Activated T-cell treated with anti-CD3 and anti-CD28 coated beads, Interleukin-2, amount 50 U/mL, for 24 hours (primary cell): ENCODE data around the gene TMX4.

ENCODE experiments used
- DNase-seq: peaks from one replicate; pipeline ENCODE4 v3.0.0-alpha.2; 2020
- H3K27ac Mint-ChIP-seq: 2 replicates; pipeline ENCODE4 v1.8.0; 2020; ENCODE audit warnings: mild to moderate bottlenecking, mixed read lengths
- H3K27me3 Mint-ChIP-seq: 2 replicates; pipeline ENCODE4 v1.8.0; 2020; ENCODE audit warnings: mixed read lengths
- H3K36me3 Mint-ChIP-seq: 2 replicates; pipeline ENCODE4 v1.8.0; 2020; ENCODE audit warnings: low read depth, mixed read lengths
- H3K4me1 Mint-ChIP-seq: 2 replicates; pipeline ENCODE4 v1.8.0; 2020; ENCODE audit warnings: low read depth, mixed read lengths
- H3K4me3 Mint-ChIP-seq: 2 replicates; pipeline ENCODE4 v1.8.0; 2020; ENCODE audit warnings: mild to moderate bottlenecking, moderate library complexity, mixed read lengths
- H3K9me3 Mint-ChIP-seq: 2 replicates; pipeline ENCODE4 v1.8.0; 2020; ENCODE audit warnings: mixed read lengths

TMX4 gene, protein sequence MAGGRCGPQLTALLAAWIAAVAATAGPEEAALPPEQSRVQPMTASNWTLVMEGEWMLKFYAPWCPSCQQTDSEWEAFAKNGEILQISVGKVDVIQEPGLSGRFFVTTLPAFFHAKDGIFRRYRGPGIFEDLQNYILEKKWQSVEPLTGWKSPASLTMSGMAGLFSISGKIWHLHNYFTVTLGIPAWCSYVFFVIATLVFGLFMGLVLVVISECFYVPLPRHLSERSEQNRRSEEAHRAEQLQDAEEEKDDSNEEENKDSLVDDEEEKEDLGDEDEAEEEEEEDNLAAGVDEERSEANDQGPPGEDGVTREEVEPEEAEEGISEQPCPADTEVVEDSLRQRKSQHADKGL

DNA sequence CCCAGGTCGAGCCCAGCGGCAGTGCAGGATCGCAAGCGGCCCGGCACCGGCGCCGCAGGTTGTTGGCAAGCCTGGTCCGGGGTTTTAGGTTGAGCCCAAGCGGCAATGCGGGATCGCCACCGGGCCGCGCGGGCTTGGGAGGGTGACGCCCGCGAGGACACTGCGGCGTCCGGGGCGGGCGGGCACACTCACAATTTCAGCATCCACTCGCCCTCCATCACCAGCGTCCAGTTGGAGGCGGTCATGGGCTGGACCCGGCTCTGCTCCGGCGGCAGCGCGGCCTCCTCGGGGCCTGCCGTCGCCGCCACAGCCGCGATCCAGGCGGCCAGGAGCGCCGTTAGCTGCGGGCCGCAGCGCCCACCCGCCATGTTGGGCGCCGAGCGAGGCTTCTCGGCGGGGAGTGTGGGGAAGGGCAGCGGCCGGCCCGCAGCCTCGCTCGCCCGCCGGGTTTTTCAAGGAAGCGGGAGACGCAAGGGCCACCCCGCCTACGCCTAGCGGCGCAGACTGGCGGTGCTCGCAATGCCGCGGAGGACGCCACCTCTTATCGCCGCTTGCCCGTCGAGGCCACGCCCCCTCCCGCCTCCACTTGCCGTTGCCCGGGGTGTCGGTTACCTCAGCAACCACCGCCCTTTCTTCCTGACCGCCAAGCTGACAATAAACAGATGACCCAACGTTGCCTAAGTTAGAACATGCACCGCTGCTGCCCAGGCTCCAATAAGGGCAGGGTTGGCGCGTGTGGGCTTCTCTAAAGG, at the start of gene TMX4:
Gene TMX4, minus strand, starts transcription at position 516 of the 752 bp plus-strand sequence. Its CDS starts 148 bp downstream, at position 368.
- no peaks in the 10 kb centered on the region for H3K9me3 Mint-ChIP-seq
- peak within 1 kb of the TSS; percentile 88 for H3K27ac Mint-ChIP-seq
- H3K36me3 Mint-ChIP-seq, result peaks cover 2% of the 10 kb centered on the region
- peak; percentile 92 for DNase-seq
- peak within 1 kb of the TSS; percentile 84 for H3K4me3 Mint-ChIP-seq
- peaks cover 34% of the 10 kb centered on the region for H3K4me1 Mint-ChIP-seq
- H3K27me3 Mint-ChIP-seq, result no peaks in the 10 kb centered on the region

DNA sequence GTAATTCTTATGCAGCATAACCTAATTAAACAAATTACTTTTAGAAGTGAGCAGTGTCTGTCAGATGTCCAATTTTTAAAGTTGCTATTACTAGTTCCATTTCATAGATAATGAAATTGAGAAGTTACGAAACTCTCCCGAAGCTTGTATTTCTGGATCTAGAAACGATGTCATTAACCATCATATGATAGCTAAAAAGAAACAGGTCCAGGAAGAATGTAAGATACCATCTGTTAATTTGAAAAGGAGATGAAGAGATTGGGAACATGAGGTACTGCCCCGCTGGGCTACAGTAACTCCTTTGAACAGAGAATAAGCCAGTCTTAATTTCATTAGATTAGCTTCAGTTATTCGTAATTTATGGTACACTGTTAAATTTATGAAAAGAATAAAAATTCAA, 47.5 kb upstream of the TMX4 start:
- Mint-ChIP-seq H3K4me3 (no peak overlapping the region), H3K27me3 (peaks cover 18% of the 10 kb centered on the region), H3K9me3 (no peaks in the 10 kb centered on the region), H3K27ac (no peak overlapping the region), H3K4me1 (no peaks in the 10 kb centered on the region), H3K36me3 (no peaks in the 10 kb centered on the region)
- DNase-seq, result no peak

DNA sequence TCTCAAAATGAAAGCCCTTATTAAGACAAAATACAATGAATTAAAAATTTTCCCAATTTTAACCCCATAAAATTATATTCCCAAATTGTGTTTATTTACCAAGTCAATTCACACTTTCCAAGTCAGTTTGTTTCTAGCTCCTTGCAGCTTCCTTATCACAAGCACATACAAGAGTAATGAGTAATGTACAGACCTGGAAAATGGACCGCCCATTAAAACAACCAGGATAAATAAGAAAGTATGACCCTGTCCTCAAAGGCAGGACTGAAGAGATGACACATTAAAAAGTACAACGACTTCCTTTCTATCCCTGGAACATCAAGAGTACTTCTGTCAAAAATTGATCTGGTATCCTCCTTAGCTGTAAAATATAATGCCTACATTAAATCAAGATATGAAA, 47.1 kb upstream of the TMX4 start:
- Mint-ChIP-seq H3K4me1 (no peaks in the 10 kb centered on the region), H3K27me3 (peaks cover 18% of the 10 kb centered on the region), H3K9me3 (no peaks in the 10 kb centered on the region), H3K4me3 (no peak overlapping the region), H3K36me3 (no peaks in the 10 kb centered on the region), H3K27ac (no peak overlapping the region)
- no peak for DNase-seq

DNA sequence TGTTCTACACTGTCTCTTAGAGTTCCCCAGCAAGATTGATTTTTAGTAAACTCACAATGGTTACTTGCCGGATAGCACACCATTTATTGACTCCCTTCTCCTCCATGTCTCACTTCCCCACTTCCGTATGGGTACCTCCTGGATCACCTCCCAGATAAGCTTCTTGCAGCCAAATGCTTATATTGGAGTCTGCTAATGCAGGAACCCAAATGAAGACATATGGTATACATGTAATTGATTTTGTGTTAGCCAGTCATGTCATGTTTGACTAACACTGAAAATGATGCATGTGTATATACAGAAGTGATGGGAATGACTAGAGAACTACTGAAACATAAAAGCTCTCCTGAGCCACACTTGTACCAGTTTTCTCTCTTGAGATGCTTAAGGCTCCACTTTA, 46.1 kb upstream of the TMX4 start:
- no peak overlapping the region for H3K27ac Mint-ChIP-seq
- H3K4me3 Mint-ChIP-seq, result no peak overlapping the region
- H3K9me3 Mint-ChIP-seq, result no peaks in the 10 kb centered on the region
- H3K4me1 Mint-ChIP-seq, result no peaks in the 10 kb centered on the region
- H3K27me3 Mint-ChIP-seq, result peaks cover 18% of the 10 kb centered on the region
- no peak for DNase-seq
- no peaks in the 10 kb centered on the region for H3K36me3 Mint-ChIP-seq

DNA sequence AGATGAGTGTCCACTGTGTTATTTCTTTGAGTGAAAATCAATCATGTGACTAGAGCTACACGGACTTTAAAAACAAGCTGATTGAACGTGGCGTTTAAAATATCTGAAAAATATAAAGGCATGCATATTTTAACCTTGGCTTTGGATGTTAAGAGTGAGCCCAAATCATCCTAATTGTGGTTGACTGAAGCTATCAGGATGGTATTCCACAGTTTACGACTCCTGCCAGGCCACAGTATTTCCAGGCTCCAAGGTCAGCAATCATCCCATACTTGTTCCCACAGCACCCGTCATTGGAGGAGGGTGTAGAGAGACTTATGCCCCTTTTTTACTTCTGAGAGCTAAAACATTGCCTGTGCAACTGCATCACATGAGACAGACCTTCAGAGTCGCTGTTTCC, 43.2 kb upstream of the TMX4 start:
- no peaks in the 10 kb centered on the region for H3K9me3 Mint-ChIP-seq
- DNase-seq, result no peak
- H3K4me1 Mint-ChIP-seq, result no peaks in the 10 kb centered on the region
- H3K4me3 Mint-ChIP-seq, result no peak overlapping the region
- H3K27me3 Mint-ChIP-seq, result peaks cover 15% of the 10 kb centered on the region
- H3K36me3 Mint-ChIP-seq, result no peaks in the 10 kb centered on the region
- H3K27ac Mint-ChIP-seq, result no peak overlapping the region

DNA sequence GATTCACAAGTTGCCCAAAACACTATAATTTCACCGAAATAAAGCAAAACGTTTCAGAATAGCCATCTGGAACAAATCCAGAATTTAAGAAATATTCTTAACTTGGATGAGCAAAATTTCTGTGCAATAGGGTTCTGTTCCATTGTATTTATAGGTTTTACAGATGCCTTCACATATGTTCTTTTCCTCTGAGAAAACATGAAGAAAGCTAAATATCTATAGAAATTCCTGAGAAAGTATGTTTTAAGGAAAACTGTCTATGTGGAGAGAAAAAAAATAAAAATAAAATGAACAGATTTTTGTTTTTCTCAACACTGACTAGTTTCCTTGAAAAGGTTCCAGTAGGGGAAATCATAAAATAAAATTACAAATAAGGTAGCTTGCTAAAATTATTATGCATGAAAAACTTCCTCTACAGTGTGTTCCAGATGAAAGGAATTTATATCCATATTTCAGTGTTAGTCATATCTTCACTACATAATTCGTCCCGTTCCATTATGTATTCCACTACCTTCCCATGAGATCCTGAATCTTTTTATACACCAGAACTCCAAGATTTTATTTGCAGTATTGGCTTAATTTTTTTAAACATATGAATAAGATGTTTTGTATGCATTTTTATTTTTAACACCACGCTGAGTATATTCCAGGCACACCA, 42.4 kb upstream of the TMX4 start:
- no peak overlapping the region for H3K27ac Mint-ChIP-seq
- H3K9me3 Mint-ChIP-seq, result no peaks in the 10 kb centered on the region
- peaks cover 13% of the 10 kb centered on the region for H3K27me3 Mint-ChIP-seq
- H3K36me3 Mint-ChIP-seq, result no peaks in the 10 kb centered on the region
- H3K4me3 Mint-ChIP-seq, result no peak overlapping the region
- no peaks in the 10 kb centered on the region for H3K4me1 Mint-ChIP-seq
- no peak for DNase-seq

DNA sequence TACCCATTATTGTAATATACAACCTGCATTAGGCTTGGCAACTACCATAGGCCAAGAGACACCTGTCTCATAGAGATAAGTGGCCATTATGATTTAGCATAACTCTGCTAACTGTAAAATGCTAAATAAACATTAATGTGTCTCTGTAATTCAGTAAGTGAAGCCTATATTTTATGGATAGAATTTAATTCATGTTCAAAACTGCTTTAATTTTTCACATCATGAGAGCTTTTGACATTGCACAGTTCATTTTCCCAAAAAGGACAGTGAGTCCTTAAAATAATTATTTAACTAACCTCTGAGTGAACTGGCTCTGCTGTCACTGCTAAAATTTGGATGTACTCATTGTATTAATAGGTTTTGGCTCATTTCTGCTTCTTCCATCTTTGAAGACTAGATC, 41.4 kb upstream of the TMX4 start:
- no peak overlapping the region for H3K4me3 Mint-ChIP-seq
- peaks cover 7% of the 10 kb centered on the region for H3K27me3 Mint-ChIP-seq
- H3K4me1 Mint-ChIP-seq, result no peaks in the 10 kb centered on the region
- no peaks in the 10 kb centered on the region for H3K9me3 Mint-ChIP-seq
- DNase-seq, result no peak
- no peak overlapping the region for H3K27ac Mint-ChIP-seq
- H3K36me3 Mint-ChIP-seq, result no peaks in the 10 kb centered on the region

DNA sequence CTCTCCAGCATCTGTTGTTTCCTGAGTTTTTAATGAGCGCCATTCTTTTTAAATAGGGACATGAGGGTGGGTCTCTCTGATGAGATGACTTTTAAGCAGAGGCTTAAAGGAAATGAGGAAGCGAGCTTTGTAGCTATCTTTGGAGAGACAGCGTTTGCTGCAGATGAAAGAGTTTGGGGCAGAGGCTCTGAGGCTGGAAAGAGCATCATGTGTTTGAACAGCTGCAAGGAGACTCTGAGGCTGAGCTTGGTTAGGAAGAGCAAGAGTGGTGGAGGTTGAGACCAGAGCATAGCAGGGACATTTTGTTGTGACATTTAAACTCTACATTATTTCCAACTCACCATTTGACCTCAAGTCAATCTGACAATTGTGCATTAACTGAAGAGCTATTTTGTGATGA, 38.3 kb upstream of the TMX4 start:
- Mint-ChIP-seq H3K4me3 (no peak overlapping the region), H3K9me3 (no peaks in the 10 kb centered on the region), H3K4me1 (no peaks in the 10 kb centered on the region), H3K27me3 (no peaks in the 10 kb centered on the region), H3K36me3 (no peaks in the 10 kb centered on the region), H3K27ac (no peak overlapping the region)
- no peak for DNase-seq

DNA sequence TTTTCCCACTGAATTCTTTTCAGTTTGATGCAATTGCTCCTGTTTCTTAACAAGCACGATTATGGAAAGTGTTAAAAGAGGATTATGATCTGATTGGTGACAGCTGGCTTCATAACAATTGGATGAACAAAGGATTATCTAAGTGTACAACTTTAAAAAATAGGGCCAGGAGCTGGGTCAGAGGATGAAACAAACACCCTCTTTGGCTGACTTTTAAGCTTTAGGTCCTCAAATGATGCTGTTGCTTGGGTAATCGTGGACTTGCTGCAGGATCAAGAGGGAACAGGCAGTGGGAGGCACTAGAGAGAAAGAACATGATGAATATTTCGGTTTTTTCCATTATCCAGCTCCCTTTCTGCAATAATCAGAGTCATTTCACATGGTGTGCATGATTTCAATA, 35.5 kb upstream of the TMX4 start:
- no peak overlapping the region for H3K27ac Mint-ChIP-seq
- H3K4me1 Mint-ChIP-seq, result peaks cover 6% of the 10 kb centered on the region
- H3K4me3 Mint-ChIP-seq, result no peak overlapping the region
- no peak for DNase-seq
- H3K27me3 Mint-ChIP-seq, result no peaks in the 10 kb centered on the region
- no peaks in the 10 kb centered on the region for H3K9me3 Mint-ChIP-seq
- H3K36me3 Mint-ChIP-seq, result no peaks in the 10 kb centered on the region

DNA sequence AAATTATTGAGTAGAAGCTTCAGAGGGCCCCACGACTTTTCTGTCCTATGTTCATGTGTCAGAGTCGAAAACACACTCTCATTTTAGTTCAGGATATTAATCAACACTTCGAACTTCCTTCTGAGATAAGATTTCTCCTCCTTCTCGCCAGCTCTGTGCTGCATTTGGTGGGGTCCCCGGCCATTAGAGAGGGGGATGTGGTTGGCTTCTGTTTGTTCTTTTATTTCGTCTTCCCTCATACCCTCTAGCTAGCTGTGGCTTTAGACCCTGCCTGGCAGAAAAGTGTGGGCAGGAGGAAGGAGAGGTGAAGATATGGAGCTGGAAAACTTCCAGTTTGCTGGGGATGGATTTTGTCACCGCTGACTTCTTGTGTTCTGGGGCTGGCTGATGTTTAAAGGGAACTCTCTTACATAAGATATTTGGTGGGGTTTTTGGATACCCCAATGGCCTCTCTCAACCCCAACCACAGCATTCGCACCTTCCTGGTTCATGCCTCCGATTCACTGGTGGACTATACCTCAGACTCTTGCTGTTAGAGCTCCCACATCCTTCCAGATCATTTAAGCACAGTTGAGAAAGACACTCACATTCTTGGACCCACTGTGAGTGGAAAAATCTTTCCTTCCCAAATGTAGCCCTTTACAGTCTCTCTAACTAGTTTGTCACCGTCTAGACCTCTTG, 30.7 kb upstream of the TMX4 start:
- no peak overlapping the region for H3K4me3 Mint-ChIP-seq
- DNase-seq, result no peak
- H3K27me3 Mint-ChIP-seq, result no peaks in the 10 kb centered on the region
- peaks cover 10% of the 10 kb centered on the region for H3K4me1 Mint-ChIP-seq
- H3K36me3 Mint-ChIP-seq, result no peaks in the 10 kb centered on the region
- H3K9me3 Mint-ChIP-seq, result no peaks in the 10 kb centered on the region
- no peak overlapping the region for H3K27ac Mint-ChIP-seq

DNA sequence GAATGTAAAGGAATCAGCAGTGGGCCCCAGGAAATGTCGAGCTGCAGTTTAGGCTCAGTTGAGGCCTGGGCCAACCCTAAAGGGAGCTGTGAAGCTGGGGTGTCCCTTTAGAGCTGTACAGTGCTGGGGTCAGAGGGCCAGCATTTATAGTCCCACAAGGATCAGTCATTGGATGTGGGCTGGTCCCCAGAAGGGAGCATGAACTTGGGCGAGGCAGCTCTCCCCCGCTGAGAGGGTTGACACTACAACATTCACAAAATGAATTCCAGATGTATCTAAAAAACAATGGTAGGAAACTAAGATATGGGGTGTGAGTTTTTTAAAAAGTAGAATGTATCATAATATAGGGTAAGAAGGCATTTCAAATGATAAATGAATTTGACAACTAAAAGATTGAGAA, 29.7 kb upstream of the TMX4 start:
- Mint-ChIP-seq H3K4me1 (peaks cover 10% of the 10 kb centered on the region), H3K27me3 (no peaks in the 10 kb centered on the region), H3K9me3 (no peaks in the 10 kb centered on the region), H3K4me3 (no peak overlapping the region), H3K36me3 (no peaks in the 10 kb centered on the region), H3K27ac (no peak overlapping the region)
- DNase-seq, result no peak

DNA sequence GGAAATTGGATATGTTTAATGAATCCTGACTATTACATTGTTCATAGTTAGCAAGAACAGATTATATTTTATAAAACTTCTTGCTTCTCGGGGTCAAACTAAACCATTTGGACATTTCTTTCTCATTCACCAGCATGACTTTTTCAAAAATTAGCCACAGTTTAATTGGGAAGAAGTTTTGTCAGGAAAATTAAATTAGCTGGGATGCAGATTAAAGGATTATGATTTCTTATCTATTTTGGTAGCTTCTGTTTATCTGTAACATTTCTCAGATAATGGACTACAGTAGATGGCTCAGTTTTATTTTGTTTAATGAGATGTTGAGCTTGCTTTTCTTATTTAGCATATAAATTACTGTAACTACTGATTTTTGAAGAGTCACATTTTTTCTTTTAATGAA, 26.4 kb upstream of the TMX4 start:
- peaks cover 7% of the 10 kb centered on the region for H3K27me3 Mint-ChIP-seq
- DNase-seq, result no peak
- H3K4me1 Mint-ChIP-seq, result peaks cover 11% of the 10 kb centered on the region
- no peaks in the 10 kb centered on the region for H3K36me3 Mint-ChIP-seq
- H3K27ac Mint-ChIP-seq, result no peak overlapping the region
- no peak overlapping the region for H3K4me3 Mint-ChIP-seq
- H3K9me3 Mint-ChIP-seq, result no peaks in the 10 kb centered on the region

DNA sequence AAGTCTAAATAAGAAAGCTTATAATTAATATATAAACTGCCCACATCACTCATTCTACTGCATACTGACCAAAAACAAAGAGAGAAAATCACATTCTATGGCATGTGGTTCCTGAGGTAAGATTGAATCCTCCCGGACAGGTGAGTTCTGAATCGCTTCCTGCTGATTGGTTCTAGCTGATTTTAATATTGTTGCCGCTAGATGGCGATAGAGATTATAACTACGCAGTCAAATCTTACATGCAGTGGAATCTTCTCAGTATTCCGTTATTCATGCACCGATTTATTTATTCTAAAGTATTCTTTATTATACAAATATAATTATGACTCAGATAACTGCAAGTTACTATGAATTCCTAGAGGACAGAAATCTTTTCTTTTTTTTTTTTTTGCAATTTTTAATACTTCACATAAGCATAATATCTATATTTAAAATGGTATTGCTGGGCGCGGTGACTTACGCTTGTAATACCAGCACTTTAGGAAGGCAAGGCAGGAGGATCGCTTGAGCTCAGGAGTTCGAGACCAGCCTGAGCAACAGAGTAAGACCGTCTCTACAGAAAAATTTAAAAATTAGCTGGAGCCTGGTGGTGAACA, 24.2 kb upstream of the TMX4 start:
- H3K36me3 Mint-ChIP-seq, result no peaks in the 10 kb centered on the region
- H3K27ac Mint-ChIP-seq, result no peak overlapping the region
- H3K4me3 Mint-ChIP-seq, result no peak overlapping the region
- DNase-seq, result no peak
- H3K4me1 Mint-ChIP-seq, result peaks cover 1% of the 10 kb centered on the region
- no peaks in the 10 kb centered on the region for H3K9me3 Mint-ChIP-seq
- H3K27me3 Mint-ChIP-seq, result peaks cover 7% of the 10 kb centered on the region

DNA sequence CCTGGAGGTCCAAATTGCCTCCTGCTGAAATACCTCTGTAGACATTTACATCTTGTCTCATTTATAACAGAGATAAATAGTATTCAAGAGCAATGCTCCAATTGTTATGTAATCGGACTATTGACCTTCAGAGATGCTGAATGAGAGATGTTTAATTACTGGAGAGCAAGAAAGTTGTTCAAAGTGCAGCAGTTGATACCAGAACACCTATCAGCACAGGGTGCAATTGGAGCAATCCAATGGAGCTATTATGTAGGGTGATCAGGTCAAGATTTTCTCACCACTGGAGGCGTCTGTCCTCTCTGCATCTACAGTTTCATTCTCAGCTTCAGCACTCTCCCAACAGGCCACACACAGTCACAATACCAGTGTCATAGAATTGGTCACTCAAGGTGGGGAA, 19.5 kb upstream of the TMX4 start:
- Mint-ChIP-seq H3K4me1 (peaks cover 1% of the 10 kb centered on the region), H3K4me3 (no peak overlapping the region), H3K36me3 (no peaks in the 10 kb centered on the region), H3K27me3 (peaks cover 7% of the 10 kb centered on the region), H3K9me3 (no peaks in the 10 kb centered on the region), H3K27ac (no peak overlapping the region)
- DNase-seq, result no peak
